ENCODE measurements around the gene FAM124B. TPM values are rescaled to one million over a fixed set of nuclear protein-coding genes. Genes with fewer than 3 reads are reported as not detected.

Gene FAM124B, protein sequence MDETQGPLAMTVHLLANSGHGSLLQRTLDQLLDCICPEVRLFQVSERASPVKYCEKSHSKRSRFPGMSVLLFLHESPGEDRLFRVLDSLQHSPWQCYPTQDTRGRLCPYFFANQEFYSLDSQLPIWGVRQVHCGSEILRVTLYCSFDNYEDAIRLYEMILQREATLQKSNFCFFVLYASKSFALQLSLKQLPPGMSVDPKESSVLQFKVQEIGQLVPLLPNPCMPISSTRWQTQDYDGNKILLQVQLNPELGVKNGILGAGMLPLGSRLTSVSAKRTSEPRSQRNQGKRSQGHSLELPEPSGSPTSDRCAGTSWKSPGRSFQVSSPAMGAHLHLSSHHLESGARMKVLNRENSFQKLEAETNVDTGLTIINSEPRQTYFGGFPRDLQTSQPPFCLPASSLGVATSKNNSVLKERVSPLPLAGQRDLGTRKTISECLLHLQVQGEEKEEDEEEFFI
- polyA plus RNA-seq (2013, experiment 1 of 2): 20.1 TPM
- polyA plus RNA-seq (2013, experiment 2 of 2): 12.4 TPM

DNA sequence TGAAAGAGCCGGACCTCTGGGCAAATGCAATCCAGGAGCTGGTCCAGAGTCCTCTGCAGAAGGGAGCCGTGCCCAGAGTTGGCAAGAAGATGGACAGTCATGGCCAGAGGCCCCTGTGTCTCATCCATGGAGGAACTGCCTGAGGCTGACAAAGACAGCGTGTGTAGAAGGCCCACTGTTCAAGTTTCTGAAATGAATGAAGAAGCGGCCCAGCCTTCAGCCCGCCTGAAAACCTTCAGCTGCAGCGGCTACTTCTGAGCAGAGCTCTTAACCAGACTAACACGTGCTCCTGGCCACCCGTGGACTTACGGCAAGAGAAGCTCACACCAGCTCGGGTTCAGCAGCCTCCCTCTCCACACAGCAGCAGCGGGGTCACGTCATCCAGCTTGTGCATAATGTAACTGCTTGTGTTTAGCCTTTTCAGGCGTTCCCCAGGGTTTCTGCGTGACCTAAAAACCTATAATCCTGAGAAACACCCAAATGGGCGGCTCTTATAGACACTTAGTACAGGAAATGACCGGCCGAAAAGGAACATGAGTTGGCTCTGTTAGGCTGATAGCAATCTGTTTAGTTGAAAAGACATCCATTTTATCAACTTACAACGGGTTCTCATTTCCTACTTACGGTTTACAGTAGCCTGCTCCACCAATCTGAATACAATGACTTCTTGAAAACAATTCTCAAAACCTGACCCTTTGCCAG is at the start of gene FAM124B:
Gene FAM124B, minus strand, starts transcription at position 467 of the 702 bp plus-strand sequence. Its CDS starts 339 bp downstream, at position 128.
- Histone ChIP-seq H3K4me3 (ENCODE audit: extremely low read depth, insufficient read depth, low read length, poor library complexity, severe bottlenecking) (peak within 1 kb of the TSS; percentile 31), H3K36me3 (ENCODE audit: control insufficient read depth, insufficient read depth, low read length) (no peaks in the 10 kb centered on the region), H3K9me3 (ENCODE audit: control insufficient read depth, low read length) (peaks cover 12% of the 10 kb centered on the region), H3K27ac (ENCODE audit: low read depth, low read length, severe bottlenecking) (peak within 1 kb of the TSS; percentile 82), H3K4me1 (ENCODE audit: control insufficient read depth, insufficient read depth, low read length, poor library complexity, severe bottlenecking) (peaks cover 8% of the 10 kb centered on the region)
- 87% methylated on average over 11 to 19 of the region's 19 CpGs for WGBS, 2 experiments (ENCODE audit: insufficient coverage in 2 of 2)

DNA sequence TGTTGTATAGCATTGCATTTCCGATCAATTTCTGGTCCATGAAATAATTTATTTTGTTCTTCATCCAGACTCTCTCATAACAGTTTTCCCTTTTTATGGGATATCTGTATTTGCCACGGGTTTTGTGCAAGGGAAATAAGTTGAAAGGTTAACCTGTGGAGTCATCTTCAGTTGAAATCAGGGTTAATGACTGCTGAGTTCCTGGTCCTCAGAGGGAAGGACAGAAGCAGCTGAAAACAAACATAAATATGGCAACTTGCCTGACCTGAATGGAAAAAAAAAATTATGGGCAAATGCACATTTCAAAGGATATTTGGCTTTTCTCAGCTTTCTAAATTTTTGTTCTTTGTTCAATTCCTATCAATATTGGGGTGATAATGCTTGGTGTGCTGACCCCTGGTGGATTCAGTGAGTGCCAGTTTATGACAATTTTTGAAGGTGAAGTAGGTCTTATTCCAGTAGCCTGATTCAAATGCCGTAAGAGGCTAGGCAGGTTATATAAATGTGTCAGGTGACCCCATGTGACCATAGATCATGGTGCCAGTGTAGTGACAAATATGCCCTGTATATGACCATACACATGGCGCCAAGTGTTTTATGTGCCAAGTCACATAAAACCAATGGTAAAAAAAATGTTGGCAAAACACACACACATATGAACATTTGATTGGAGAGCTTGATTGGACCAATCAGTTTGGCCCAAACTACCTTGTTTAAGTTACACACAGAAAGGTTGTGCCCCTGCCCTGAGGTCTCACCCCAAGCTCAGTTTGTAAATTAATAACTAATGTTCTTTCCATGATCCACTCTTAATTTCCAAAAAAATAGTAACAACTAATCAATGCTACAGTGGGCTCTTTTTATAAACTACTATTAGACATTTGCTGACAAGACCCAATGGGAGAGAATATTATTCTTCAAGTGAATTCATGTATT is 47.6 kb upstream of the FAM124B start:
- Histone ChIP-seq H3K27ac (ENCODE audit: low read depth, low read length, severe bottlenecking) (no peak overlapping the region), H3K9me3 (ENCODE audit: control insufficient read depth, low read length) (no peaks in the 10 kb centered on the region), H3K4me1 (ENCODE audit: control insufficient read depth, insufficient read depth, low read length, poor library complexity, severe bottlenecking) (no peaks in the 10 kb centered on the region), H3K36me3 (ENCODE audit: control insufficient read depth, insufficient read depth, low read length) (no peaks in the 10 kb centered on the region), H3K4me3 (ENCODE audit: extremely low read depth, insufficient read depth, low read length, poor library complexity, severe bottlenecking) (no peak overlapping the region)
- 68 to 75% methylated on average over 1 to 3 of the region's 4 CpGs for WGBS, 2 experiments (ENCODE audit: insufficient coverage in 2 of 2)

DNA sequence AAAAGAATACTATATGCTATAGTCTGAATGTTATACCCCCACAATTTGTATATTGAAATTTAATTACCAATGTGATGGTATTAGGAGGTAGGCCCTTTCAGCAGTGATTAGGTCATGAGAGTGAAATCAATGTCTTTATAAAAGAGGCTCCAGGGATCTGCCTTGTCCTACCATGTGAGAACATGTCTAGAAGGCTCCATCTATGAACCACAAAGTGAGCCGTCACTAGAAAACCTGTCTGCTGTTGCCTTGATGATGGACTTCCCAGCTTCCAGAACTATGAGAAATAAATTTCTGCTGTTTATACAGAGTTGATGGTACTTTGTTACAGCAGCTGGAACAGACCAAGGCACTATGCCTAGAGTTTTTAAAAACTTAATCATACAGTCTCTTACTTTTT is 46.3 kb upstream of the FAM124B start:
- Histone ChIP-seq H3K36me3 (ENCODE audit: control insufficient read depth, insufficient read depth, low read length) (no peaks in the 10 kb centered on the region), H3K4me1 (ENCODE audit: control insufficient read depth, insufficient read depth, low read length, poor library complexity, severe bottlenecking) (no peaks in the 10 kb centered on the region), H3K4me3 (ENCODE audit: extremely low read depth, insufficient read depth, low read length, poor library complexity, severe bottlenecking) (no peak overlapping the region), H3K27ac (ENCODE audit: low read depth, low read length, severe bottlenecking) (no peak overlapping the region), H3K9me3 (ENCODE audit: control insufficient read depth, low read length) (no peaks in the 10 kb centered on the region)
- 100% methylated on average over 1 of the region's 1 CpG; no CpG with 5 or more reads in 1 of the 2 experiments for WGBS, 2 experiments (ENCODE audit: insufficient coverage in 2 of 2)

DNA sequence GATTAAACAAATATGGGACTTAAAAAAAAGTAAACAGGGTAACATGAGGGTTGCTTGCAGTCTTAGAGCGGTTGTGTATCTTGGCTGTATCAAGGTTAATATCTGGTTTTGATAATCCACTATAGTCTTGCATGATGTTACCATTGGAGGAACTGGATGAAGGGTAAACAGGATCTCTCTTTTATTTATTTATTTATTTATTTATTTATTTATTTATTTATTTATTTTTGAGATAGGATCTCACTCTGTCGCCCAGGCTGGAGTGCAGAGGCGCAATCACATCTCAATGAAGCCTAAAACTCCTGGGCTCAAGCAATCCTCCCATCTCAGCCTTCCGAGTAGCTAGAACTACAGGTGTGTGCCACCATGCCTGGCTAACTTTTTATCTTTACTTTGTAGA is 42.9 kb upstream of the FAM124B start:
- WGBS, 2 experiments (ENCODE audit: insufficient coverage in 2 of 2): 91 to 100% methylated on average over 2 to 3 of the region's 4 CpGs
- H3K9me3 ChIP-seq (ENCODE audit: control insufficient read depth, low read length): no peaks in the 10 kb centered on the region
- H3K4me3 ChIP-seq (ENCODE audit: extremely low read depth, insufficient read depth, low read length, poor library complexity, severe bottlenecking): no peak overlapping the region

DNA sequence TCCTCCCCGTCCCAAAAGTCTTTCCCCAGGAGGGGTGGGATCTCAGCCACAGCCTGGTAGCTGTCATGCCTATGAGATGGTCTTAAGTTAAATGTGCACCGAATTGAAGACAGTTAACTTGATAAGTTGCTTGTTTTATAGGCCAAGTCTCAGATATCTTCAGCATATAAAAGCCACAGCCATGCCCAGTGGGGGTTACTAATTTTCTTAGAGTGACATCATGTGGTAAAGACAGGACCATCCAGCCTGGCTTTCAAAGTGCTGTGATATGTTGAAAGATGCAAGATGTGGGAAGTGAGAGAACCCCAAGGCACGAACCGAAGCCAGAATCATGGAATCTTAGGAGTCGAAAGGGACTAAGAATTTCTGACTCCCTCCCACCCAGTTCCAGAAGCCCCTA is 42.1 kb upstream of the FAM124B start:
- H3K27ac ChIP-seq (ENCODE audit: low read depth, low read length, severe bottlenecking): no peak overlapping the region
- 88 to 93% methylated on average over 1 to 2 of the region's 5 CpGs for WGBS, 2 experiments (ENCODE audit: insufficient coverage in 2 of 2)
- H3K9me3 ChIP-seq (ENCODE audit: control insufficient read depth, low read length): no peaks in the 10 kb centered on the region

More for the DNA sequence above, 42.9 kb upstream of the FAM124B start:
- Histone ChIP-seq H3K36me3 (ENCODE audit: control insufficient read depth, insufficient read depth, low read length) (no peaks in the 10 kb centered on the region), H3K27ac (ENCODE audit: low read depth, low read length, severe bottlenecking) (no peak overlapping the region), H3K4me1 (ENCODE audit: control insufficient read depth, insufficient read depth, low read length, poor library complexity, severe bottlenecking) (no peaks in the 10 kb centered on the region)

DNA sequence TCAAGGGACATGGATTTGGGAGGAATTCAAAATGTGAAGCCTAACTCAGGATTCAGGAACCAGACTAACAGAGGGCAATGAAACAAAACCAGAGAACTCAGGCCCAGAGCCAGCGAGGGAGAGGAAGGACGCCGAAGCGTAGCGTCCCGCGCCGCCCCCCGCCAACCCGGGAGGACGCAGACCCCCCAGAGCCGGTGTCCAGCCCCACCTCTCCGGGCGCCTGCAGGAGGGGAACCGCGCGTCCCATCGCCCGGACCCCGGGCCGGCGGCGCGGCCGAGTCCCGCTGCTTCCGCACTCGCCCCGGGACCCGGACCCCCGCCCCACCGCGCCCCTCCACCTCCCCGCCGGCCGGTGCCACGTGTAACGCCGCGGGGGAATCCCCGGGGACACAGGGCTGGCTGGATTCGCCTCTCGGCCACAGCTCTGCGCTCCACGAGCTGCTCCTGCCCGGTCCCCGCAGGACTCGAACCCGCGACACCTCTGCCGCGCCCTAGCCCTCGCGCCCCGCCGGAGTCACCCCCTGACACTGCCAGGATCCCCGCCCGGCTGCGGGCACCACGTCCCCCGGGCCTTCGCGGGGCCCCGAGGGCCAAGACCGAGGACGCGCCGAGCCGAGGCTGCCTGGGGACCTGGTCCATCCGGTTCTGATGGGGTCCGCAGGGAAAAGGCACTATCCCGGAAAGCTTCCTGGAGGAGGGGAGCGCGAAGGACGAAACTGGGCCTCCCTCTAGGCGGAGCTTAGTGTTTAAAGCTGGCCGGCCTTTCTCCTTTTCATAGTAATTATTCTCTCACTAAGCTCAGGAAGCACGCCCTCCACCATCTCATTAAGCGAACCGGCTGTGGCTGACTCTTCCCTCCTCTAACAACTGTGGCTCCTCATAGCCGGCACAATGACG is 40.4 kb upstream of the FAM124B start:
- Histone ChIP-seq H3K27ac (ENCODE audit: low read depth, low read length, severe bottlenecking) (no peak overlapping the region), H3K4me3 (ENCODE audit: extremely low read depth, insufficient read depth, low read length, poor library complexity, severe bottlenecking) (no peak overlapping the region), H3K4me1 (ENCODE audit: control insufficient read depth, insufficient read depth, low read length, poor library complexity, severe bottlenecking) (no peaks in the 10 kb centered on the region), H3K36me3 (ENCODE audit: control insufficient read depth, insufficient read depth, low read length) (no peaks in the 10 kb centered on the region), H3K9me3 (ENCODE audit: control insufficient read depth, low read length) (no peaks in the 10 kb centered on the region)
- 94 to 96% methylated on average over 32 to 54 of the region's 82 CpGs for WGBS, 2 experiments (ENCODE audit: insufficient coverage in 2 of 2)

More for the DNA sequence above, 42.1 kb upstream of the FAM124B start:
- no peaks in the 10 kb centered on the region for H3K36me3 ChIP-seq (ENCODE audit: control insufficient read depth, insufficient read depth, low read length)
- no peaks in the 10 kb centered on the region for H3K4me1 ChIP-seq (ENCODE audit: control insufficient read depth, insufficient read depth, low read length, poor library complexity, severe bottlenecking)
- no peak overlapping the region for H3K4me3 ChIP-seq (ENCODE audit: extremely low read depth, insufficient read depth, low read length, poor library complexity, severe bottlenecking)

DNA sequence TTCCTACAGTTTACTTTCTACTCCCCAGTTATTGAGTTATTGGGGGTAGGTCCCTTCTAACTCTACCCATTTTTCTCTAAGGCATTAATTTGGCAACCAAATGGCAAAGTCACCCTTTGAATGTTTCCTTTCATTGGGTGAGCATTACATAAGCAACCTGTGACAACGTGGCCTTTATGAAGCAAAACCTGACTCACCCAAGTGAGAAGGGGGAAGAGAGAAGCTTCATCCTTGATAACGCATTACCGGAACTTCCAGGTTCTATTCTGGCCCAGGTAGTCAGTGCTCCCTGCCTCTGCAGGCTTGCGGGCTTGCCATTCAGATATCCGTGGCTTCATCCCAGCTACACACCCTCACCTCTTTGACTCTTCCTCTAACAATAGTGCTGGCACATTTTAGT is 39.1 kb upstream of the FAM124B start:
- H3K27ac ChIP-seq (ENCODE audit: low read depth, low read length, severe bottlenecking): no peak overlapping the region
- no peak overlapping the region for H3K4me3 ChIP-seq (ENCODE audit: extremely low read depth, insufficient read depth, low read length, poor library complexity, severe bottlenecking)
- H3K36me3 ChIP-seq (ENCODE audit: control insufficient read depth, insufficient read depth, low read length): no peaks in the 10 kb centered on the region
- H3K9me3 ChIP-seq (ENCODE audit: control insufficient read depth, low read length): no peaks in the 10 kb centered on the region
- no peaks in the 10 kb centered on the region for H3K4me1 ChIP-seq (ENCODE audit: control insufficient read depth, insufficient read depth, low read length, poor library complexity, severe bottlenecking)
- 25 to 50% methylated on average over 1 to 2 of the region's 5 CpGs for whole genome bisulfite sequencing, 2 experiments (ENCODE audit: insufficient coverage in 2 of 2)

DNA sequence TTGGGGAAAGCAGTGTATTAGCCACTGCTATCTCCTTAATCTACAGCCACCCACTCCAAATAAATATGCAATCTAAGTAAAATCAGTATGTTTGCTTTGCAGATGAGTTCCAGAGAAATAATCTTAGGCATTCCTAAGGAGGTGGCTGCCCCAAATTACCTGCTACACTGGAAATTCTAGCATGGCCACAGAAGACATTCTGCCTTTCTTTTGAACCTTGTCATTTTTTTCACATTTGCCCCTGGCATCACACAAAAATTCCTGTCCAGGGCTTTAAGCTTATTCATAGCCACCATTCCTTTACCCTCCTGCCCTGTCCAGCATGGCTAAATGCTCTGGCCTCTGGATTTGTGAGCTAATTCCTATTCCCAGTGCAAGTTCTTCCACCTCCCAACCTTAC is 36.8 kb upstream of the FAM124B start:
- Histone ChIP-seq H3K9me3 (ENCODE audit: control insufficient read depth, low read length) (no peaks in the 10 kb centered on the region), H3K4me1 (ENCODE audit: control insufficient read depth, insufficient read depth, low read length, poor library complexity, severe bottlenecking) (no peaks in the 10 kb centered on the region), H3K36me3 (ENCODE audit: control insufficient read depth, insufficient read depth, low read length) (no peaks in the 10 kb centered on the region)

DNA sequence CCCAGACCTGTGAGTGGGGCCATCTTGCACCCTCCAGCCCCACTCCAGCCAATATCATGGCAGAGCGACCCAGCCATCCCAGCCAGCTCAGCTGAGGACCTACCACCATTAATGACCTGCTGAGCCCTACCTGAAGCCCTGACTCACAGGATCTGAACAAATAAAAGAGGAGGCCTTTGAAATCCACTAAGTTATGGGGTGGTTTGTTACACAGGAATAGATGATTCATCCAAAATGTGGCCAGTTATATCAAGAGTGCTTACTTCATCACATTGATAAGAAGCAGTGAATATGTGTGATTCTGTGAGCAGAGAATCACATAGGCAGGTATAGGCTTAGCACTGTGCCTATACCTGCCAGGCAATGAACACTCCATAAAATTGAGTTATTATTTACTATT is 34.7 kb upstream of the FAM124B start:
- WGBS, 2 experiments (ENCODE audit: insufficient coverage in 2 of 2): 100% methylated on average over 1 of the region's 1 CpG; no CpG with 5 or more reads in 1 of the 2 experiments
- Histone ChIP-seq H3K36me3 (ENCODE audit: control insufficient read depth, insufficient read depth, low read length) (no peaks in the 10 kb centered on the region), H3K27ac (ENCODE audit: low read depth, low read length, severe bottlenecking) (no peak overlapping the region), H3K4me3 (ENCODE audit: extremely low read depth, insufficient read depth, low read length, poor library complexity, severe bottlenecking) (no peak overlapping the region), H3K9me3 (ENCODE audit: control insufficient read depth, low read length) (no peaks in the 10 kb centered on the region), H3K4me1 (ENCODE audit: control insufficient read depth, insufficient read depth, low read length, poor library complexity, severe bottlenecking) (no peaks in the 10 kb centered on the region)

More for the DNA sequence above, 36.8 kb upstream of the FAM124B start:
- no peak overlapping the region for H3K27ac ChIP-seq (ENCODE audit: low read depth, low read length, severe bottlenecking)
- H3K4me3 ChIP-seq (ENCODE audit: extremely low read depth, insufficient read depth, low read length, poor library complexity, severe bottlenecking): no peak overlapping the region
